Neuronal stem cell (in vitro differentiated cells): ENCODE measurements around the gene SIN3A.

Experiments
- DNase-seq: peaks from one replicate; pipeline ENCODE4 v3.0.0-alpha.2; 2013; ENCODE audit warnings: low spot score
- H2AFZ ChIP-seq: one replicate; pipeline ENCODE4 v1.6.1; 2013; ENCODE audit warnings: mild to moderate bottlenecking, low read length, inconsistent platforms
- H2AK5ac ChIP-seq: 2 replicates; pipeline ENCODE4 v1.6.1; 2013; ENCODE audit warnings: low read depth, mild to moderate bottlenecking, inconsistent platforms, low read length, moderate library complexity, mixed read lengths
- H2BK120ac ChIP-seq: 2 replicates; pipeline ENCODE4 v1.6.1; 2013; ENCODE audit warnings: low read depth, mild to moderate bottlenecking, inconsistent platforms, low read length, moderate library complexity, mixed read lengths
- H2BK12ac ChIP-seq: one replicate; pipeline ENCODE4 v1.6.1; 2013; ENCODE audit warnings: low read length, inconsistent platforms
- H2BK15ac ChIP-seq: 2 replicates; pipeline ENCODE4 v1.6.1; 2013; ENCODE audit warnings: mild to moderate bottlenecking, low read length, inconsistent platforms, mixed read lengths
- H2BK5ac ChIP-seq: one replicate; pipeline ENCODE4 v1.6.1; 2013; ENCODE audit warnings: inconsistent platforms, mild to moderate bottlenecking, low read length, moderate library complexity
- H3K14ac ChIP-seq: one replicate; pipeline ENCODE4 v1.6.1; 2013; ENCODE audit warnings: low read length, inconsistent platforms
- H3K18ac ChIP-seq: 2 replicates; pipeline ENCODE4 v1.6.1; 2013; ENCODE audit warnings: low read length, inconsistent platforms
- H3K23ac ChIP-seq: 2 replicates; pipeline ENCODE4 v1.6.1; 2013; ENCODE audit warnings: low read depth, mild to moderate bottlenecking, mixed read lengths, low read length, inconsistent platforms; ENCODE audit not compliant: poor library complexity
- H3K27ac ChIP-seq: replicated peaks from 3 replicates; pipeline ENCODE4 v1.5.1; 2013; ENCODE audit warnings: low read length, inconsistent platforms
- H3K27me3 ChIP-seq, 3 experiments: 2 replicates each; pipeline ENCODE4 v1.6.1; 2013; ENCODE audit warnings: low read length in 3 of 3, mild to moderate bottlenecking in 2 of 3, inconsistent platforms in 1 of 3, low read depth in 1 of 3, mixed read lengths in 1 of 3, moderate library complexity in 1 of 3; ENCODE audit not compliant: control insufficient read depth in 3 of 3, insufficient read depth in 3 of 3
- H3K36me3 ChIP-seq, 2 donors: replicated peaks in 1 of 2; 2 replicates each; pipeline ENCODE4 v1.6.1; 2013; ENCODE audit warnings: low read length in 2 of 2; ENCODE audit not compliant: control insufficient read depth in 2 of 2, insufficient read depth in 2 of 2
- H3K4ac ChIP-seq: 2 replicates; pipeline ENCODE4 v1.6.1; 2013; ENCODE audit warnings: inconsistent platforms, mild to moderate bottlenecking, low read length, moderate library complexity
- H3K4me1 ChIP-seq, 2 donors: 1 replicate in 1 of 2; 2 replicates in 1 of 2; pipeline ENCODE4 v1.6.1; 2013; ENCODE audit warnings: low read length in 2 of 2, low read depth in 1 of 2; ENCODE audit not compliant: control insufficient read depth in 2 of 2, insufficient read depth in 1 of 2
- H3K4me2 ChIP-seq: one replicate; pipeline ENCODE4 v1.6.1; 2013; ENCODE audit warnings: mild to moderate bottlenecking, low read length, inconsistent platforms; ENCODE audit not compliant: insufficient read depth, poor library complexity, severe bottlenecking
- H3K4me3 ChIP-seq, 2 donors: 2 replicates each; pipeline ENCODE4 v1.5.1; 2013; ENCODE audit warnings: low read length in 2 of 2, mild to moderate bottlenecking in 2 of 2, inconsistent platforms in 1 of 2, moderate library complexity in 1 of 2
- H3K79me1 ChIP-seq: one replicate; pipeline ENCODE4 v1.6.1; 2013; ENCODE audit warnings: low read depth, mild to moderate bottlenecking, inconsistent platforms, low read length, moderate library complexity
- H3K9ac ChIP-seq: one replicate; pipeline ENCODE4 v1.6.1; 2013; ENCODE audit warnings: mild to moderate bottlenecking, low read depth, low read length, inconsistent platforms; ENCODE audit not compliant: poor library complexity
- H3K9me3 ChIP-seq, 2 donors: replicated peaks in 1 of 2; 2 replicates each; pipeline versions ENCODE3 to v1.6.1; 2013; ENCODE audit warnings: low read length in 2 of 2, mild to moderate bottlenecking in 2 of 2, inconsistent platforms in 1 of 2, low read depth in 1 of 2, mixed read lengths in 1 of 2, moderate library complexity in 1 of 2; ENCODE audit not compliant: control insufficient read depth in 2 of 2, insufficient read depth in 1 of 2
- H4K8ac ChIP-seq: one replicate; pipeline ENCODE4 v1.6.1; 2013; ENCODE audit warnings: low read depth, mild to moderate bottlenecking, inconsistent platforms, low read length, moderate library complexity
- H4K91ac ChIP-seq: one replicate; pipeline ENCODE4 v1.6.1; 2013; ENCODE audit warnings: low read length, low read depth, mild to moderate bottlenecking, inconsistent platforms; ENCODE audit not compliant: poor library complexity
- WGBS, 2 donors: extraction: QIAGEN DNeasy Blood & Tissue Kit; methylation state at CpG; one replicate each; pipeline ENCODE4 v1.1.7; 2013; ENCODE audit warnings: missing lambda C conversion rate in 2 of 2, mixed read lengths in 1 of 2; ENCODE audit not compliant: insufficient read length in 2 of 2, insufficient replicate concordance in 1 of 2; ENCODE audit errors: extremely low coverage in 2 of 2; 5-methylcytosine and 5-hydroxymethylcytosine counted together

The SIN3A gene

DNA sequence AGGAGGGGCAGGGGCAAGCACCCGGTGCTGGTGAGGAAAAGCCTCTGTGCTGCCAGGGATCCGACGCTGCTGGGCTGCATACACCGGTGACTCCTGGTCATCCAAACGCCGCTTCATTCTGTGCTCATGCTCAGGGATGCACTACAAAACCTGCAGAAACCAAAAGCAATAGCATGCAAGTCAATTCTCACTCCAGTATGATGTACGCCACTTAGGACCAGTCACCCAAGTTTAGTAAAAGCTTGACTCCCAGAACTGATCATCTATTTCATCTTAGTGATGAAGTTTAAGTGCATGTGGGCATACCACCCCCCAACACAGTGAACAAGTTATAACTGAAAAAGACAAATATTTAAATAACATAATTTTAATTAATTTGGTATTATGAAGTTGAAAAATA lies 21.2 kb downstream of the SIN3A start:
- Histone ChIP-seq H2BK15ac (no peak overlapping the region), H2BK5ac (peak overlapping the region; percentile 34), H3K4me2 (no peak overlapping the region), H3K23ac (peak overlapping the region; percentile 50), H3K9ac (no peak overlapping the region), H3K79me1 (peaks cover 3% of the 10 kb centered on the region), H2AK5ac (no peak overlapping the region), H3K36me3 (peaks cover 17 to 70% of the 10 kb centered on the region in 2 donors), H3K9me3 (no peaks in the 10 kb centered on the region), H2AFZ (no peak overlapping the region), H3K27ac (no peak overlapping the region), H2BK120ac (no peak overlapping the region), H2BK12ac (no peak overlapping the region), H3K4ac (no peak overlapping the region), H3K4me1 (no peaks in the 10 kb centered on the region), H3K18ac (no peak overlapping the region), H3K27me3 (no peaks in the 10 kb centered on the region), H4K91ac (no peak overlapping the region), H3K14ac (no peak overlapping the region), H4K8ac (peak overlapping the region; percentile 48), H3K4me3 (no peak overlapping the region)
- no peak for DNase-seq
- no CpG with 5 or more reads among the region's 7 CpGs for WGBS, 2 donors

DNA sequence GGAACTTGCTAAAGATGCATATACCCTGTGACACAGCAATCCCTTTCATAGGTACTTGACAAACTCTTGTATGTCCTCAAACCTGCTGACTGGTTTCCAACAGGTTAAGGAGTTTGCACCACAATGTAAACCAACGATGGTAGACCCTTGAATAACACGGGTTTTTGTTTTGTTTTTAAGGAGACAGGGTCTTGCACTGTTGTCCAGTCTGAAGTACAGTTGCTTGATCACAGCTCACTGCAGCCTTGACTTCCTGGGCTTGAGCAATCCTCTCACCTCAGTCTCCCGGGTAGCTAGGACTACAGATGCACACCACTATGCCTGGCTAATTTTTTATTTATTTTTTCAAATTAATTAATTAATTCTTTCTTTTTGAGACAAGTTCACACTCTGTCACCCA lies 23.3 kb downstream of the SIN3A start:
- Histone ChIP-seq H3K4ac (no peak overlapping the region), H3K18ac (no peak overlapping the region), H4K91ac (no peak overlapping the region), H3K23ac (no peak overlapping the region), H3K27ac (no peak overlapping the region), H3K36me3 (peaks cover 17 to 78% of the 10 kb centered on the region in 2 donors), H2AK5ac (no peak overlapping the region), H2BK12ac (no peak overlapping the region), H3K4me3 (no peak overlapping the region), H3K14ac (no peak overlapping the region), H2BK15ac (no peak overlapping the region), H3K79me1 (peaks cover 3% of the 10 kb centered on the region), H4K8ac (no peak overlapping the region), H2AFZ (no peak overlapping the region), H3K4me1 (no peaks in the 10 kb centered on the region), H3K9me3 (no peaks in the 10 kb centered on the region), H2BK5ac (no peak overlapping the region), H3K4me2 (no peak overlapping the region), H3K27me3 (no peaks in the 10 kb centered on the region), H3K9ac (no peak overlapping the region), H2BK120ac (no peak overlapping the region)
- WGBS, 2 donors = no CpG with 5 or more reads among the region's 3 CpGs
- DNase-seq = no peak

DNA sequence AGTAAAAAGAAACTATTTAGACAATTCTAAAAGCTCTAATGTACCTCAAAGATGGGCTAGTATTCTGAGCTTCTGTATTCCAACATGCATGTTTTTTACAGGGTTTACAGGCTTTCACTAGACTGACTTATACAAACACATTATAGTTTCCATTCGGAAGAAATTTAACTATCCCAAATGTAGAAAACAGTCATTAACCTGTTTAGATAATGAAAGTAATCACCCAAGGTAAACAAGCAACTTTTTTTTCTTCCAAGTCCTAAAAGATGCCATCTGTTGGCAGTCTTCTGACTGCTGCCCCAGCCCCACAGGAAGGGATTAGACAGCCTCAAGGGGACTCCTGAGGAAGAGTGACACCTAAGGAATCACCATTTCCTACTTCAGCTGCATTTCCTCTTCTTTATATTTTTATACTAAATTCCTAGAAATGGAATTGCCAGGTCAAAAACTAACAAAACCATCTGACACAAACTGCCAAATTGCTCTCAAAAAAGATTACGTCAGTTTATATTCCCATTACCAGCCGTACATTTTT lies 25.5 kb downstream of the SIN3A start:
- no peaks in the 10 kb centered on the region for H3K9me3 ChIP-seq
- no peak overlapping the region for H2BK15ac ChIP-seq
- no peak overlapping the region for H3K18ac ChIP-seq
- H3K4me3 ChIP-seq = no peak overlapping the region
- no peak overlapping the region for H2BK12ac ChIP-seq
- H2BK5ac ChIP-seq = no peak overlapping the region
- H2BK120ac ChIP-seq = no peak overlapping the region
- H2AFZ ChIP-seq = no peak overlapping the region
- WGBS, 2 donors = no CpG with 5 or more reads among the region's 3 CpGs
- no peaks in the 10 kb centered on the region for H3K4me1 ChIP-seq
- H3K4me2 ChIP-seq = no peak overlapping the region
- no peak overlapping the region for H4K91ac ChIP-seq
- peaks cover 3% of the 10 kb centered on the region for H3K79me1 ChIP-seq
- no peak overlapping the region for H2AK5ac ChIP-seq
- H3K4ac ChIP-seq = no peak overlapping the region
- H3K9ac ChIP-seq = no peak overlapping the region
- no peak overlapping the region for H3K23ac ChIP-seq
- no peaks in the 10 kb centered on the region for H3K27me3 ChIP-seq
- no peak overlapping the region for H4K8ac ChIP-seq
- H3K36me3 ChIP-seq = peaks cover 27 to 96% of the 10 kb centered on the region in 2 donors
- H3K14ac ChIP-seq = no peak overlapping the region
- DNase-seq = no peak
- H3K27ac ChIP-seq = no peak overlapping the region

DNA sequence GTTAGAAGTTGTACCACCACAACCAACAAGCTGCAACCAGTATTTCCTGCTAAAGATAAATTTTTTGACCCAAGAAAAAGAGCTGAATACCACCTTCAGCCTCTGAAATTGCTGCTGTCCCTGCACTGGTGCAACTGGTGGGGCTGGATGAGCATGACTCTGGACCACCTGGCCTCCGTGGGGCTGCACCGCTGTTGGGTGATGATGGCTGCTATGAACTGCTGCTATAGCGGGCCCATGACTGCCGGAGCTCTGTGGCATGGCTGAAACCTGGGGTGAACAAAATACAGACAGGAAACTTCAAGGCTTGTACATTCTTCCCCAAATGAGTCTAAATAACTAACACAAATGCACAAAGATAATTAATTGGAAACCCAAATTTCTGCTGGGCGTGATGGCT lies 28.9 kb downstream of the SIN3A start:
- no CpG with 5 or more reads among the region's 5 CpGs for WGBS, 2 donors
- Histone ChIP-seq H3K9ac (no peak overlapping the region), H4K8ac (no peak overlapping the region), H3K36me3 (peaks cover 10 to 93% of the 10 kb centered on the region in 2 donors), H3K4me2 (no peak overlapping the region), H3K4ac (no peak overlapping the region), H2BK12ac (no peak overlapping the region), H3K79me1 (no peaks in the 10 kb centered on the region), H3K14ac (no peak overlapping the region), H2AK5ac (no peak overlapping the region), H3K9me3 (no peaks in the 10 kb centered on the region), H2BK120ac (no peak overlapping the region), H3K4me3 (peak overlapping the region in 1 of 2 donors; percentile 52), H3K27ac (no peak overlapping the region), H3K18ac (no peak overlapping the region), H2AFZ (no peak overlapping the region), H2BK5ac (no peak overlapping the region), H3K4me1 (no peaks in the 10 kb centered on the region), H2BK15ac (no peak overlapping the region), H4K91ac (no peak overlapping the region), H3K23ac (peak overlapping the region; percentile 53), H3K27me3 (no peaks in the 10 kb centered on the region)
- no peak for DNase-seq
